Erythroblast (primary cell): ENCODE measurements around the gene NTN3.

ENCODE experiments used
- GATA1 ChIP-seq: IDR thresholded peaks from 2 replicates; pipeline ENCODE4 v1.6.1; 2011; ENCODE audit warnings: low read depth, mild to moderate bottlenecking, control low read depth, low read length, moderate library complexity
- POLR2A ChIP-seq: IDR thresholded peaks from 2 replicates; pipeline ENCODE4 v1.6.1; 2011; ENCODE audit warnings: mild to moderate bottlenecking, low read length

DNA sequence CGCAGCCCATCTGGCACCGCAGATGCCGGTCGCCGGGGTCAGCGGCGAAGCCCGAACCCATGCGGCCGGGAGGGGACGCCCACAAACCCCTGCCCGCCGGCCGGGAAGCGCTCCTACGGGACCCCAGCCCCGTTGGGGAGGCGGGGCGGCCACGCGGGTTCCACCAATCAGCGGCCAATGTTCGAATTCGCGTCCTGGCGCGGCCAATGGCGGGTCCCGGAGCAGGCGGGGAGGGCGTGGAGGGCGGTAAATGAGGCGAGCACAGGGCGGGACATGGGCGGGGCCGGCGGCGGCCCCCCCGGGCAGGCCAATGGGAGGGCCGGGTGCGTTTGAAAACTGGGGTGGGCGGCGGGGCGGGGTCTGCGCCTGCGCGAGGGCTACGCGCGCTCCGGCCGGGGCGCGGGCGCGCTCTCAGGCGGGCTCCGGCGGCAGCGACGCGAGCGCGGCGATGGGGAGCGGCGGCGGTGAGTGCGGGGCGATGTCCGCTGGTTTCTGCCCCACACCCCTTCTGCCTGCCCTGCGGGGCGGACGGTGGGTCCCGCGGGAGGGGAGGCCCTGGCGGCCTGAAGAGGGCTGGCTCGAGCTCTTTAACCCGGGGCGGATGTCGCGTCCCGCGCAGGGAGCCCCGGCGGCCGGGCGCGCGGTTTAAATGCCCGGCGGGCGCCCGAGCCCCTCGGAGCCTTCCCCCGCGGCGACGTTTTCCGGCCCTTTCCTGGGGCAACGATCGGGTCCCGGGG lies 41.9 kb upstream of the NTN3 start, which contains the start of gene CCNF:
- TF ChIP-seq POLR2A: peak; percentile 81
- TF ChIP-seq GATA1: no peak
